HG03442 (cell line): ENCODE results near the gene LIMS1.
"Not testable (repeated sequence)": the region's sequence is repeated elsewhere in the genome, so short reads cannot be mapped to it uniquely, and the experiment has no call there.

Experiments
- ATAC-seq: cut with Tn5 transposase; IDR thresholded peaks from one replicate; pipeline ENCODE4 v1.9.1; 2021; ENCODE audit warnings: mild to moderate bottlenecking, moderate library complexity; ENCODE audit not compliant: unreplicated experiment

Gene LIMS1, protein sequence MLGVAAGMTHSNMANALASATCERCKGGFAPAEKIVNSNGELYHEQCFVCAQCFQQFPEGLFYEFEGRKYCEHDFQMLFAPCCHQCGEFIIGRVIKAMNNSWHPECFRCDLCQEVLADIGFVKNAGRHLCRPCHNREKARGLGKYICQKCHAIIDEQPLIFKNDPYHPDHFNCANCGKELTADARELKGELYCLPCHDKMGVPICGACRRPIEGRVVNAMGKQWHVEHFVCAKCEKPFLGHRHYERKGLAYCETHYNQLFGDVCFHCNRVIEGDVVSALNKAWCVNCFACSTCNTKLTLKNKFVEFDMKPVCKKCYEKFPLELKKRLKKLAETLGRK

DNA sequence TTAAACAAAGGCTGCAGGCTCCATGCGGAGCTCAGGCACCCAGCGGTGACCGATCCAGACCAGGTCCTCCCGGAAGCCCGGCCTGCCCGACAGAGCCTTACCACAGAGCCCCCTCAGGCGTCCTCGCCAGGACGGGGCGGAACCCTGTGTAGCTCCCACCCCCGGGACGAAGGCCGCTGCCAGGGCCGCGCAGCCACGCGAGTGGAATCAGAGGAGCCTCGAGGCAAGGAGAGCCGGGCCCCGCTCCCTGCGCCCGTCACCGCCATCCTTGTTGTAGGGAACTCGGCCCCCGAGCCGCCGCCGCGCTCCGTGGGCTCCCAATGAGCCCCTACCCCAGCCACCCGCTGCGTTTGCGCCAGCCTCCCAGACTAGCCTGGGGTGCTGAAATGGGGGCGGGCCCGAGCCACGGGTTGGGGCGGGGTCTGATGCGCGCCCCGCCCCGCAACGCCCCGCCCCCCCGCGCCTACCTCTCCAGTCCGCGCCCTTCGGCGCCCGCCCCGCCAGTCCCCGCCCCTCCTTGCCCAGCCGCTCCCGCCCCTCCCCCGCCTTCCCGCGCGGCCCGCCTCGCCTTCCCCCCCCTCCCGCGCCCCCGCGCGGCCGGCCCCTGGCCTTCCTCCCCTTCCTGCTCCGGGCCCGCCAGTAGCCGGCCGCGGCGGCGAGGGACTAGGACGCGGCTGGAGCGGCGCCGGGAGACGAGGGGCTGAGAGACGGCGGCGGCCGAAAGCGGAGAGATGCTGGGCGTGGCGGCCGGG lies at the start of gene LIMS1:
Gene LIMS1, plus strand, starts transcription at position 639 of the 752 bp plus-strand sequence. Its CDS starts 93 bp downstream, at position 732.
- peak; percentile 84 for ATAC-seq

DNA sequence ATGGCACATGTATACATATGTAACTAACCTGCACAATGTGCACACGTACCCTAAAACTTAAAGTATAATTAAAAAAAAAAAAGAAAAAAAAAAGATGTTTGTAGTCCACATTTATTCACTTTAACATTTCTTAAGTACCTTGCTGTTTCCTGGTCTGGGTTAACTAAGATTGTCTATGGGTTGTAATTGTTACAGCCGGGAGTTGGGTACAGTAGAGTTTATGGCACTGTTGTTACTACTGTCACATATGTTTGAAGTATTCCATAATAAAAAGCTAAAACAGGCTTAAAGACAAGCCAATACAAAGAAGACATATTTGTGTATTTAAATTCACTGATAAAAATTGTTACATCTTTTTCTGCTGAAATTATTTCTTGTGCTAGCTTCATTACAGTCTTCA lies 49.0 kb upstream of the LIMS1 start:
- ATAC-seq: no peak

DNA sequence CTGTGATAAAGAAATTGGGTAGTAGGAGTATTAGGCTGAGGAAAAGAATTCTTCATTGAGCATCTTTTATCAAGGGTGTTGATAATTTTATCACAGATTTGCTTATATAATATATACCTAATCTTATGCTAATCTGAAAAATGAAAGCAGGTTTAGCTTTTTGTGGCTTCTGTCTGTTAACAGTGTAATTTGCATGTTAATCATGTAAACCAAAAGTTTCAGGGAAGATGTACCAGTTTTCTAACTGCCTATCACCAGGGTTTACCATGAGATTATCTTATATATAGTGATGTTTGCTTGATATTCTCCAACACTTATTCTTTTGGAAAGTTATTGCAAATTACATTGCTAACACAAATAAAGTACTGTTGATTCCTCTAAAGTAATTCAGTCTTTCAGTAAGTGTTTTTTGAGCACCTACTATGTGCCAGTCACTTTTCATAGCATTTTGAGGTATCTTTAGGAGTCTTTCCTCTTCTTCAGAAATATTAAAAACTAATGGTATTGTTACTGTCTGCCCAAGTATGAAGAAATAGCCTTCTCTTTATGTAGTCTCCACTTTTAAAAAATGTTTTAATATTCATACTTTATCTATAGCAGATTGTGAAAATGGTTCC lies 43.7 kb upstream of the LIMS1 start:
- no peak for ATAC-seq

DNA sequence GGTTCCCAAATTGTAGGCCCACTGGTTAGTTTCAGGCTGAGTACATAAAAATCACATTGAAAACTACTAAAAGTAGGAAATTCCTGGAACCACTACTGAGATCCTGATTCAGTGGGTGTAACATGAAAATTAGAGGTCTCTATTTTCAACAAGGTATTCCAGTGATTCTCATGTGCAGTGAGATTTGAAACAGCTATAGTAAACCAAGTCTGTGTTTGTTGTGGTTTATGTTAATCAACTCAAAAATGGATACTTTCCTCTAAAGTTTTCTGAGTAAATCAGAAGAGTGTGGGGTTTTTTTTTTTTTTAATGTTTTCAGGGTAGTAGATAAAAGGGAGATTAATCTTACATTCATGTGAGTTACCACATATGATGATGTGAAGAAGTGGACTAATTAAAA lies 42.4 kb upstream of the LIMS1 start:
- no peak for ATAC-seq

DNA sequence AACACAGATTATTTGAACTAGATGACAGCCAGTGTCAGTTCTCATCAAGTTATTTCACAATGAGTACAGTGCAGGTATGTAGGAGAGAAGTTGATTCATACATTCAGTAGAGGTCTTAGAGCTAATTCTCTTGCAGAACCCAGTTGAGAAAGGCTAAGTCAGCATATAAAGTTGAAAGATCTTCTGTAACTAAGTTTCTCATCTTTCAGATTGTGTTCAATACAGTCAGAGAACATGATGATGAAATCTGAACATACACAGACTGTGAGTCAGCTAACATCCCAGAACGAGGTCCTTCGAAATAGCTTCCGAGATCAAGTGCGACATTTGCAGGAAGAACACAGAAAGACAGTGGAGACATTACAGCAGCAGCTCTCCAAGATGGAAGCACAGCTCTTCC lies 41.9 kb upstream of the LIMS1 start:
- no peak for ATAC-seq

DNA sequence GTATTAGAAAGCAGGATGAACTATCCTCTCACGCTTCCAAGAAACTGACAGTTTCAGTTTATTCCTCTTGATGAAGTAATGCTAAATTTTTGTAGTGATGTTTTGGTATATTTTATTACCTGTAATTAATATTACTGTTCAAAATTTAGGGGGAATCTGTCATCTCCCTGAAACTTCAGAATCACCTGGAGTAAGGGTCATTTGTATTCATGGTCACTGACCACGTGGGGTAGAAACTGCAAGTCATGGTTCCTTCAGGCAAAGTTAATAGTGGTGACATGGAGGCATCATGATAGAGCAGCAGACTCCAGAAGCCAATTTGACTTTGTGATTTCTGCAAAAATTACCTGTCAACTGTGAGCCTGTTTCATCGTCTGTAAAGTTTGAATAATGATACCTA lies 38.1 kb upstream of the LIMS1 start:
- not testable (repeated sequence) for ATAC-seq

DNA sequence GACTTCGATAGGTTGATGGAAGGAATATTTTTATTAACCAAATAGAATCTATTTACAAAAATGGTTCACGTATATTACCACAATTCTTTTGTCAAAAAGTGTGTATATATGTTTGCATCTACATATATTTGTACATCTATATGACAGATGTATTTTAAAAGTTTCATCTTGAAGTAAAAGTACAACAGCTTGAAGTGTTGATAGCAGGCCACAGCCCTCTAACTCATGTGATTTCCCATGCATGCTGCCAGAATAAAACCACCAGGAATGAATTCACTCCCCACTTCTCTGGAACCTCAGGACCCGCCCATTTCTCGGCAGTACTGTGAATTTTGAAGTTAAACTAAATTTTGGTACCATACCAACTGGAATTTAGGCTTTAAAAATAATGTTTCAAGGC lies 26.6 kb upstream of the LIMS1 start:
- ATAC-seq: not testable (repeated sequence)

DNA sequence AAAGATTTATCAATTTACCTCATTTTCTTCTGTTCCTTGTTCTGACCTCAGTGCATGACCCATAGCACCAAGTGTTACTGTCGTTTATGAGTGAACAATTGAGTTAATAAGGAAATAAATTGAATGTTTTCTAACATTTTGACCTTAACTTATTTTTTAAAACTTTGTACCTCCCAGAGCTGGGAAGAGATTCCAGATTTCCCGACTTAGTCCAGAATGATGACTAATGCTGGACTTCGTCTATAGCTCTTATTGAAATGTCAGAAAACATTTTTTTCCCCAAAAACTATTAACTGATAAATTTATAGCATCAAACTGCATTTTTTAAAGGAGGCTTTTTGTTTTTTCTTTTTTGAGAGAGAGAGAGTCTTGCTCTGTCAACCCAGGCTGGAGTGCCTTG lies 21.8 kb upstream of the LIMS1 start:
- not testable (repeated sequence) for ATAC-seq

DNA sequence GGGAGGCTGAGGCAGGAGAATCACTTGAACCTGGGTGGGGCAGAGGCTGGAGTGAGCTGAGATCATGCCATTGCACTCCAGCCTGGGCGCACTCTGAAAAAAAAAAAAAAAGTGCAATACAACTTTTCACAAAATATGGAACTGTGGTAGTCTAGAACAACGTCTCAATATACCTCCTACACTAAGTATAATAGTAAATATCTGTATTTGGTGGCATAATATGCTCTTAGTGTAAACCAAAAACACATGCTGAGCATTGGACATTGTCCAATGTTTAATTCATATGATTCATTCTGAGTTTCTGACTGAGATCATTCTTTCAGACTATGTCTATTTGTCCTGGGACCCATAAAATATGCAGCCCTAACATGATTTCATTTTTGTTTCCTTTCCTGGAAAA lies 19.8 kb upstream of the LIMS1 start:
- not testable (repeated sequence) for ATAC-seq

DNA sequence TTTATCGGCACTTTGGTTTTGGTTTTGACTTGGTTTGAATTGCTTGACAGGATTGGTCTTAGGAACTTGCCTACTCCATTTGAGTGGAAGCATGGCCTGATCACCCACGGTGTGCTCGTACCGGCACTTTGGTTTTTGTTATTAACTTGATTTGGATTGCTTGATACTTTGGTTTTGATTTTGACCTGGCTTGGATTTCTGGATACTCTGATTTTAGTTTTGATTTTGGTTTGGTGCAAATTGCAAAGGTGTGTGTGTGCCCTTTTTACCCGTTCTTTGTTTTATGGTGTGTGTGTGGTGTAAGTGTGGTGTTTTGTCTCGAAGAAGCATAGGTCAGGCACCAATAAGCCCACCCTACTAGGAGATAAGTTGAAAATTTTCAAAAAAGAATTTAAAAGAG lies 9.6 kb upstream of the LIMS1 start:
- ATAC-seq: not testable (repeated sequence)

DNA sequence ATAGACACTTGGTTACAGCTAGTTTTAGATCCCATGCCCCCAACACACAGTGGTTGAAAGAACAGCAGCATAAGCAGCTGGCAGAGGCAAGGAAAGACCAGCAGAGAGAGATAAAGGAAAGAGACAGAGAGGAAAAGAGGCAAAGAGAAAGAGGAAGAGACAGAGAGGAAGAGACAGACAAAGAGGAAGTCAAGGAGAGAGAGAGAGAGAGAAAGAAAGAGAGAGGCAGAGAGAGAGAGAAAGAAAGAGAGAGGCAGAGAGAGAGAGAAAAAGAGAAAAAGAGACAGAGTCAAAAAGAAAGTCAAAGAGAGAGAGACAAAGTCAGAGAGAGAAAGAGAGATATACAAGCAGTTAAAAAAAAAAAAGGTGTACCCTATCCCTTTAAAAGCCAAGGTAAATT lies 9.0 kb upstream of the LIMS1 start:
- ATAC-seq: not testable (repeated sequence)

DNA sequence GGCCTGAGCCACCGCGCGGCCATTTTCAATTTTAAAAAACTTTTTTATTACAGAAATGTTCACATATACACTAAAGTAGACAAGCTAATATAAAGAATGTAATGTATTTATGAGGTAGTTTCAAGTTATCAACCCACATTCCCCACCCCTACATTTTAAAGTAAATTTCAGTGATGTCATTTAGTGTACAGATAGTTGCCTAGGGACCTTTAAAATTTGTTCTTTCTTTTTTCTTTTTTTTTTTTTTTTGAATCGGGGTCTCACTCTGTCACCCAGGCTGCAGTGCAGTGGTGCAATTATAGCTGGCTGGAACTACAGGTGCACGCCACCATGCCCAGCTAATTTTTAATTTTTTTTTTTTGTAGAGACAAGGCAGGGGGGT lies 2.6 kb upstream of the LIMS1 start:
- no peak for ATAC-seq

DNA sequence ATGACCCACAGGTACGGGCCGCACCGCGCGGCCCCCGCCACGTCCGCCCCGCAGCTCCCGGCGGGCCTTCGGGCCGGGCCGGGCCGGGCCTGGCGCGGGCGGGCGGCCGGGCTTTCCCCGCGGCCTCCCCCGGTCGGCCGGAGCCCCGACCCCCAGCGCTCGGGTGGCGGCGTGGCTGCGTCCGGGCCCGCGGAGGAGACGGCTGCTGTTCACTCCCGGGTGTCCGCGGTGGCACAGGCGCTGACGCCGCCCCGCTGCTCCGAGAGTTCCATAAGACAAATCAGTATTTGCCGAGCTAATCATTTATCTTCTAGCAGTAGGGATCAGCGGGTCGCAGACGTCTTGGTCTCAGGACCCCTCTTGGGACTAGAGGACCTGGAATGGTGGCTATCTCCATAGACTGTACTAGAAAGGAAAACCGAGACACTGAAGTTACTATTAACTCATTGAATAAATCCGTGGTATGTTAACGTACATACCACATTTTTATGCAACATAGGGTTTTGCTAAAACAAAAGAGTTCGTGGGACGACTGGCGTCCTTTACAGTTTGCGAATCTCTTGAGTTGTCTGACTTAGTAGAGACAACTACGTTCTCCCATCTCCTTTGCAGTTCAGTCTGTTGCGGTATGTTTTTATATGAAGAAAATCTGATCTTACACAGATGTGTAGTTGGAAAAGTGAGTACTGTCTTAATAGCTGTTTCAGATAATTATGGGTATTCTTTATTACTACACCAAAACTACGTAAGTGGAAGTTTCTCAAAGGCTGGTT lies 500 bp downstream of the LIMS1 start:
- peak; percentile 25 for ATAC-seq

DNA sequence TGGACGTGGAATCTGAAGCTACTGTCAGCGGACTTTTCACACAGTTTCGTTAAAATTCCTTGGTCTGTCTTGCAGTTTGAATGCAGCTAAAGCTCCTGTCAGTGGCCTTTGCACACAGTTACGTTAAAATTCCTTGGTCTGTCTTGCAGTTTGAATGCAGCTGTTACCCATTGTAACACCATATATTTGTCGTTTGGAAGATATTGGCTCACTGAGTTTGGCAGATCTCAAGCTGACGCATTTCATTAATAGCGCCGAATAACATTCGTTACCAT lies 1.0 kb downstream of the LIMS1 start:
- no peak for ATAC-seq

DNA sequence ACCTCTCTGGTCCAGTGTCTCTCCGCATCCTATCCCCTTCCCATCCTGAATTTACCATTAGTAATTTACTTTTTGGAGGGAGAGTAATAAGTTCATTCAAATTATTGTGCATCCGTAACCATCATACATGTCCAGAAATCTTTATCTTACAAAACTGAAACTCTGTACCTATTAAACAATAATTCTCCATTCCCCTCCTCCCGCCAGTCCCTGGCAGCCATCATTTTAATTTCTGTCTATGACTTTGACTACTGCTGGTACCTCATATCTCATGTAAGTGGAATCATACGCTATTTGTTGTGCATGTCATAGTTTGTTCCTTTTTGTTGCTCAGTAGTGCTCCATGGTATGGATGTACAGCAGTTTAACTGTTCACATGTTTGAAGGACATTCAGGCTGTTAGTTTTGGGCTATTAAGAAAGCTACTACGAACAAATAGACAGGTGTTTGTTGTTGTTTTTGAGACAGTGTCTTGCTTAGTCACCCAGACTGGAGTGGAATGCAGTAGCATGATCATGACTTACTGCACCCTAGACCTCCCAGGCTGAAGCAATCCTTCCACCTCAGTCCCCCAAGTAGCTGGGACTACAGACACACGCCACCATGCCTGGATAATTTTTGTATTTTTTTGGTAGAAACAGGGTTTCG lies 2.0 kb downstream of the LIMS1 start:
- ATAC-seq: no peak

DNA sequence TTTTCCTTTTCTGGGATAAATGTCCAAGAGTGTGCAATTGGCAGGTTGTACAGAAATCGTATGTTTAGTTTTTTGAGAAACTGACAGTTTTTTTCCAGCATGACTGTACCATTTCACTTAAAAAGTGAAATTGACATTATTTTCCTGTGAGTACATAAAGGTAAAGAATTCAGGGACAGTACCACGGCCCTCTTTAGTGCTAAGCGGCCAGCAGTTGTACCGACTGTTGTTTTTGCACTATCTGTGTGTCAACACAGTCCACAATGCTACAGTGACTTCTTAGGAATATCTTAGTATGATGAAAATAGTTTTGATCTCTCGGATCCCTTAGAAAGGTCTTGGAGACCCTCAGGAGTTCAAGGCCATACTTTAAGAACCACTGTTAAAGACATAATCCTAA lies 2.6 kb downstream of the LIMS1 start:
- ATAC-seq: no peak

DNA sequence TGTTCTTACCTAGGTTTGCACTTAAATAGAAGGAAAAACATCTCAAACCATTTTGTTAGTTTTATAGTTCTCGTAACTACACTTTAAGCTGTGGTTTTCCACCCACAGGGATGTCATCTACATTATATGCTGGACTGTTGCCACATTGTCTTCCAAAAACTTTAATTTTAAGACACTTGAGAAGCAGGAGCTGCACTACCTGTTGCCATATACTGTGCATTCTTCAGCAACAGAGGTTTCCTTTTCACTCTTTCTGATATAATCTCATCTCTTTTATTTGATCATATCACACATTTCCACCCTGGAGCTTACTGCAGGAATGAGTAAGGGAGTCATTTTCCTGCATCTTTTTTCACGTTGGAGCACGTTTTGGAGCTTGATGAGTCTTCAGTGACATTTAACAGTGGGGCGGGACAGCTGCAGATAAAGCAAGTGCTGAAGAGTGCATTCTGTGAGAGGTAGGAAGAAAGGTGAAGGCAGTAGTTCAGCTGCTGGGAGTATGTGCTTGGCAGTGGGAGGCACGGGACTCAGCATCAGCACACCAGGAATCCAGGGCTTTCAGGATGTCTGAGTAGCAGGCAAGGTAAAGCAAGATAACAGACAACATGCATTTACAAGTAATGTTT lies 3.8 kb downstream of the LIMS1 start:
- no peak for ATAC-seq

DNA sequence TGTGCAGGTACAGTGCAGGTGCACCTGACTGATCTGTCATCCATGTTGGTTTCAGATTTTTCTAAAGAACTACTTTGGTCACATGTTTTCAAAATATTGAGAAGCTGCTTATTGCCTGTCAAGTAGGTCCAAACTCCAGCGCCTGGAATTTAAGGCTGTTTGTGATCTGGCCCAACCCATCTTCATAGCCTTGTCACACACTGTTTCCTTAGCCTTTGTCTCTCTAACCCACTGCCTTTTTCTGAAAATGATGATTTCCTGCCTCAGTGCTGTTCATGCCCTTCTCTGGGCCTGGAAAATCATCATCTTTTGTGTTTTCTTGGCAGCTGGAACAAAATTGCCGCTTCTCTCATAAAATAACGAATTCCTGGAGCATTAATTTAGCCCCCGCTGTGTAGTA lies 7.2 kb downstream of the LIMS1 start:
- no peak for ATAC-seq

DNA sequence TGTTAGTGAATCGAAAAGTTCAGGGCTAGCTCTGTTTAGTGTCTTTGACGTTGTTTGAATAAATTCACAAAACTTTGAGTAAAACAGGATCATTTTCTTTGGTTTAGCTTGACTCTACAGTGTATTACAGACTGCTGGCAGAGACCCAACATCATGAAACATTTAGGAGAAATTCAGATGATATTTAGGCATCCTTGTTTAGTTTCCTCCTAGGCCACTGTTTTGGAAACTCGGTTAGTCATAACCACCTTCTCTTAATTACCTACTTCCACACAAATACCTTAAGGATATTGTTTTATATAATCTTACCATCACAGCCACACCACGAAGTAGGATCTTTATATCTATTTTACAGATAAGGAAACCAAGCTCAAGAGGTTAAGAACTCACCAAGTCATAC lies 7.8 kb downstream of the LIMS1 start:
- no peak for ATAC-seq

DNA sequence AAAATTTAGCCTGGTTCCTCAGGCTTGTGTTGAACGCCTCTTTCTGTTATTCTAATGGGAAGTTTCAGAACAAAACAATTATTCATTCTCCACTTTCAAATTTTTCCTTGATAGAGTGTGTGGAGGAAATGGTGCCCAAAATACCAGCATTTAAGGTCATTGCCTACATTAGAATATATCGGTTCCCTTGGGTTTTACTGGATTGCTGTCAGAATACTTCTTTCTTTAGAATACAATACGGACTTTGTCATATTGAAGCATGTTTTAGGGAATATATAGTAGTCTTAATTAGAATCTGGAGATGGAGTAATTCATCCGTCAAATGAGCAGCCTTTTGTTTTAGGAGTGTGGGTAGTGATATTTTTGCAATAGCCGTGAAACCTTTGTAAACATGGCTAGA lies 13.3 kb downstream of the LIMS1 start:
- ATAC-seq: no peak
